CD8-positive, alpha-beta memory T cell (primary cell): ENCODE measurements around the gene MICU1. TPM values are rescaled to one million over a fixed set of nuclear protein-coding genes. Genes with fewer than 3 reads are reported as not detected.

ENCODE experiments used
- CTCF ChIA-PET: fragments of 350-600 bp; sonication (Branson Sonifier 250); formaldehyde crosslinking; loops from one replicate; lab custom pipeline; 2021; ENCODE audit warnings: antibody characterized with exemption; lab: Charles Lee
- POLR2A ChIA-PET: fragments of 350-600 bp; sonication (Branson Sonifier 250); formaldehyde crosslinking; loops from one replicate; lab custom pipeline; 2021; ENCODE audit warnings: antibody characterized with exemption; lab: Charles Lee
- DNase-seq, 5 donors: peaks; one replicate each; pipeline versions ENCODE4 v3.0.0 to v3.0.0-alpha.2; 2020 to 2022; ENCODE audit warnings: mixed read lengths in 1 of 5
- H3K27ac ChIP-seq: one replicate; pipeline ENCODE4 v1.7.0; 2013; ENCODE audit warnings: low read depth, mild to moderate bottlenecking, low read length, moderate library complexity
- H3K27me3 ChIP-seq: 2 replicates; pipeline ENCODE4 v1.7.0; 2013; ENCODE audit warnings: low read length, mild to moderate bottlenecking; ENCODE audit not compliant: insufficient read depth, poor library complexity, severe bottlenecking
- H3K36me3 ChIP-seq: 2 replicates; pipeline ENCODE4 v1.7.0; 2013; ENCODE audit warnings: mild to moderate bottlenecking, low read length, moderate library complexity; ENCODE audit not compliant: insufficient read depth
- H3K4me1 ChIP-seq: 2 replicates; pipeline ENCODE4 v1.7.0; 2013; ENCODE audit warnings: mild to moderate bottlenecking, low read length, moderate library complexity; ENCODE audit not compliant: insufficient read depth
- H3K4me3 ChIP-seq: 2 replicates; pipeline ENCODE4 v1.7.0; 2013; ENCODE audit warnings: mild to moderate bottlenecking, low read length
- H3K9me3 ChIP-seq: 2 replicates; pipeline ENCODE4 v1.7.0; 2013; ENCODE audit warnings: mild to moderate bottlenecking, low read length
- H3K27ac Mint-ChIP-seq, 8 donors: one replicate each; pipeline ENCODE4 v1.8.0; 2020 to 2021; ENCODE audit warnings: mixed read lengths in 8 of 8, mild to moderate bottlenecking in 6 of 8, inconsistent platforms in 3 of 8, moderate library complexity in 3 of 8
- H3K27me3 Mint-ChIP-seq, 2 donors: one replicate each; pipeline ENCODE4 v1.8.0; 2020 to 2021; ENCODE audit warnings: mixed read lengths in 2 of 2, mild to moderate bottlenecking in 1 of 2, moderate library complexity in 1 of 2
- H3K36me3 Mint-ChIP-seq, 3 donors: one replicate each; pipeline ENCODE4 v1.8.0; 2020 to 2021; ENCODE audit warnings: mixed read lengths in 3 of 3, inconsistent platforms in 1 of 3, mild to moderate bottlenecking in 1 of 3
- H3K4me1 Mint-ChIP-seq, 3 donors: one replicate each; pipeline ENCODE4 v1.8.0; 2020 to 2021; ENCODE audit warnings: mixed read lengths in 3 of 3, inconsistent platforms in 1 of 3, mild to moderate bottlenecking in 1 of 3
- H3K4me3 Mint-ChIP-seq, 7 donors: one replicate each; pipeline ENCODE4 v1.8.0; 2020 to 2021; ENCODE audit warnings: mixed read lengths in 7 of 7, mild to moderate bottlenecking in 6 of 7, moderate library complexity in 4 of 7, inconsistent platforms in 2 of 7
- H3K9me3 Mint-ChIP-seq, 5 donors: one replicate each; pipeline ENCODE4 v1.8.0; 2020 to 2022; ENCODE audit warnings: mixed read lengths in 5 of 5, mild to moderate bottlenecking in 3 of 5, moderate library complexity in 2 of 5, inconsistent platforms in 1 of 5
- polyA plus RNA-seq: library from polyadenylated mRNA; unstranded; fragments of 300-500 nt; fragmentation: Illumina TruSeq; gene quantifications from one replicate; pipeline ENCODE4 v1.2.3, GENCODE V29; 2021
- total RNA-seq, 2 experiments: library from RNA; stranded (reverse); gene quantifications; one replicate each; pipeline ENCODE4 v1.2.3, GENCODE V29; 2021

MICU1 gene
- total and polyA plus RNA-seq, 3 experiments from 2014 or later, result 25.3 to 27.9 (median 26.9) TPM

GRCh38 chr10:72524489-72524888, 101.4 kb downstream of the MICU1 start:
- H3K4me3 Mint-ChIP-seq, result no peak overlapping the region
- POLR2A ChIA-PET, result no interaction called here
- no peaks in the 10 kb centered on the region for H3K36me3 ChIP-seq
- no peaks in the 10 kb centered on the region for H3K27me3 ChIP-seq
- H3K27ac ChIP-seq, result no peak overlapping the region
- CTCF ChIA-PET, result no interaction called here
- peaks cover 0 to 9% (median 2%) of the 10 kb centered on the region in 3 donors for H3K36me3 Mint-ChIP-seq
- H3K4me1 ChIP-seq, result no peaks in the 10 kb centered on the region
- no peaks in the 10 kb centered on the region for H3K27me3 Mint-ChIP-seq
- no peak overlapping the region for H3K27ac Mint-ChIP-seq
- no peaks in the 10 kb centered on the region for H3K4me1 Mint-ChIP-seq
- no peak for DNase-seq
- no peak overlapping the region for H3K4me3 ChIP-seq
- no peaks in the 10 kb centered on the region for H3K9me3 ChIP-seq
- H3K9me3 Mint-ChIP-seq, result no peaks in the 10 kb centered on the region

DNA sequence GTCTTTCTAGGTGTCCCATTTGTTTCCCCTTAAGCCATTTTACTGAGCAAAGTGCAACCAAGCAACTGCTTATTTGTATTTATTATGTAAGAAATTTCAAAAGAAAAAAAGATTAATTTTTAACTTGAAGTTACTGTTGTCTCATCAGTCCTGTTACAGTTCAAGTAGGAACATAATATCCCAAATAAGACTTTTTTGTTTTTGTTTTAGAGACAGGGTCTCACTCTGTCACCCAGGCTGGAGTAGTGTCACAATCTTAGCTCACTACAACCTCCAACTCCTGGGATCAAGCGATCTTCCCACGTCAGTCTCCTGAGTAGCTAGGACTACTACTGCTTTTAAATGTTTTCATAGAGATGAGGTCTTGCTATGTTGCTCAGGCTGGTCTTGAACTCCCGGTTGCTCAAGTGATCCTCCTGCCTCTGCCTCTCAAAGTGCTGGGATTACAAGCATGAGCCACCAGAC, 101.9 kb downstream of the MICU1 start:
- H3K36me3 ChIP-seq, result no peaks in the 10 kb centered on the region
- H3K27ac ChIP-seq, result no peak overlapping the region
- Mint-ChIP-seq H3K4me3 (no peak overlapping the region), H3K9me3 (no peaks in the 10 kb centered on the region), H3K27ac (no peak overlapping the region), H3K4me1 (no peaks in the 10 kb centered on the region), H3K36me3 (peaks cover 0 to 6% (median 2%) of the 10 kb centered on the region in 3 donors), H3K27me3 (no peaks in the 10 kb centered on the region)
- H3K9me3 ChIP-seq, result no peaks in the 10 kb centered on the region
- H3K4me3 ChIP-seq, result no peak overlapping the region
- no peak for DNase-seq
- CTCF ChIA-PET, result no interaction called here
- H3K27me3 ChIP-seq, result no peaks in the 10 kb centered on the region
- POLR2A ChIA-PET, result no interaction called here
- no peaks in the 10 kb centered on the region for H3K4me1 ChIP-seq

DNA sequence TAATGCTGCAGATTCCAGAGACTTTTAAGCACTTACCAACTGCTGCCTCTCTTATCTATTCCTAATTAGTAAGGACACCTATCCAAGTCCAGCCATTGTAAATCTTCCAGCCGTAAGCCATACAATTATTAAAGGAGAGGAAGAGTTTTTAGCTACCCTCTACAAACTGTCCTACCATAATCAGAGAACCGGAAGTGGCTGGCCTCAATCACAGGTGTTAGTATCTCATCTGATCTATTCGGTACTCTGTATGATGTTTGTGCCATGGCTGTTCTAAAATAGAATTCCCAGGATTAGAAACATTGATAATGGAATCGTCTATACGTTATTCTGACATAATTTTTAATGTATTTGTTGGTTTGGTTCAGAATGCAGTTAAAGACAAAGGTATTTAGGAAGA, 102.8 kb downstream of the MICU1 start:
- no peak overlapping the region for H3K27ac ChIP-seq
- H3K36me3 ChIP-seq, result no peaks in the 10 kb centered on the region
- no peak for DNase-seq
- no peaks in the 10 kb centered on the region for H3K4me1 ChIP-seq
- no peaks in the 10 kb centered on the region for H3K9me3 ChIP-seq
- Mint-ChIP-seq H3K4me3 (no peak overlapping the region), H3K9me3 (no peaks in the 10 kb centered on the region), H3K27me3 (no peaks in the 10 kb centered on the region), H3K27ac (no peak overlapping the region), H3K4me1 (no peaks in the 10 kb centered on the region), H3K36me3 (peaks cover 0 to 7% (median 2%) of the 10 kb centered on the region in 3 donors)
- H3K4me3 ChIP-seq, result no peak overlapping the region
- no peaks in the 10 kb centered on the region for H3K27me3 ChIP-seq
- POLR2A ChIA-PET, result no interaction called here
- CTCF ChIA-PET, result no interaction called here

DNA sequence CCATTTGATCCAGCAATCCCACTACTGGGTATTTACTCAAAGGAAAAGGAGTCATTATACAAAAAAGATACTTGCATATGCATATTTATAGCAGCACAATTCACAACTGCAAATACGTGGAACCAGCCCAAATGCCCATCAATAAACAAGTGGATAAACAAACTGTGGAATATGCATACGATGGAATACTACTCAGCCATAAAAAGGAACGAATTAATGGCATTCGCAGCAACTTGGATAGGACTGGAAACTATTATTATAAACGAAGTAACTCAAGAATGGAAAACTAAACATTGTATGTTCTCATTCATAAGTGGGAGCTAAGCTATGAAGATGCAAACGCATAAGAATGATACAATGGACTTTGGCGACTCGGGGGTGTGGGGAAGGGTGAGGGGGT, 108.6 kb downstream of the MICU1 start:
- DNase-seq, result no peak
- H3K4me1 ChIP-seq, result no peaks in the 10 kb centered on the region
- H3K4me3 ChIP-seq, result no peak overlapping the region
- H3K4me3 Mint-ChIP-seq, result no peak overlapping the region
- H3K27ac ChIP-seq, result no peak overlapping the region
- H3K9me3 ChIP-seq, result no peaks in the 10 kb centered on the region
- peaks cover 4 to 23% (median 18%) of the 10 kb centered on the region in 3 donors for H3K36me3 Mint-ChIP-seq
- POLR2A ChIA-PET, result no interaction called here
- H3K36me3 ChIP-seq, result no peaks in the 10 kb centered on the region
- H3K27ac Mint-ChIP-seq, result no peak overlapping the region
- CTCF ChIA-PET, result no interaction called here
- peaks cover 4 to 21% (median 14%) of the 10 kb centered on the region in 5 donors for H3K9me3 Mint-ChIP-seq
- H3K4me1 Mint-ChIP-seq, result no peaks in the 10 kb centered on the region
- H3K27me3 ChIP-seq, result no peaks in the 10 kb centered on the region
- no peaks in the 10 kb centered on the region for H3K27me3 Mint-ChIP-seq

GRCh38 chr10:72515455-72515854, 110.4 kb downstream of the MICU1 start:
- no peaks in the 10 kb centered on the region for H3K27me3 ChIP-seq

DNA sequence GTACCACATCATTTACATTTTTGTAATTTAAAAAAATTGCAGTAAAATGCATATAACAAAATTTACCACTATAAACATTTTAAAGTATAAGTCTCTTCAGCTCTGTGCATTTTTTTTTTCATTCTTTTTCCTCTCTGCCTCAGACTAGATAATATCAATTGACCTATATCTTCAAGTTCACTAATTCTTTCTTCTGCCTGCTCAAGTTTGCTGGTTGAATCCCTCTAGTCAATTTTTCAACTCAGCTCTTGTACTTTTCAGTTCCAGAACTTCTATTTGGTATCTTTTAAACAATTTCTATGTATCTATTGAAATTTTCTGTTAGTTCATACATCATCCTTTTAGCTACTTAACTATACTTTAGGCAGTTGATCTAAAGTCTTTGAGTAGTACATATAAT, 112.0 kb downstream of the MICU1 start:
- no peak for DNase-seq
- no peak overlapping the region for H3K4me3 Mint-ChIP-seq
- Histone ChIP-seq H3K4me1 (no peaks in the 10 kb centered on the region), H3K4me3 (no peak overlapping the region), H3K27me3 (no peaks in the 10 kb centered on the region), H3K9me3 (no peaks in the 10 kb centered on the region), H3K27ac (no peak overlapping the region), H3K36me3 (no peaks in the 10 kb centered on the region)
- CTCF ChIA-PET, result no interaction called here
- no peak overlapping the region for H3K27ac Mint-ChIP-seq
- H3K4me1 Mint-ChIP-seq, result no peaks in the 10 kb centered on the region
- POLR2A ChIA-PET, result no interaction called here
- H3K36me3 Mint-ChIP-seq, result peaks cover 4 to 23% (median 14%) of the 10 kb centered on the region in 3 donors
- no peaks in the 10 kb centered on the region for H3K27me3 Mint-ChIP-seq
- peaks cover 4 to 21% (median 14%) of the 10 kb centered on the region in 5 donors for H3K9me3 Mint-ChIP-seq

More at GRCh38 chr10:72515455-72515854, 110.4 kb downstream of the MICU1 start:
- H3K4me1 Mint-ChIP-seq, result no peaks in the 10 kb centered on the region
- H3K36me3 Mint-ChIP-seq, result peaks cover 4 to 23% (median 15%) of the 10 kb centered on the region in 3 donors
- no peaks in the 10 kb centered on the region for H3K27me3 Mint-ChIP-seq
- H3K4me3 ChIP-seq, result no peak overlapping the region
- CTCF ChIA-PET, result no interaction called here
- H3K4me3 Mint-ChIP-seq, result no peak overlapping the region
- H3K4me1 ChIP-seq, result no peaks in the 10 kb centered on the region
- H3K27ac Mint-ChIP-seq, result no peak overlapping the region
- H3K9me3 Mint-ChIP-seq, result peaks cover 4 to 21% (median 14%) of the 10 kb centered on the region in 5 donors
- H3K9me3 ChIP-seq, result no peaks in the 10 kb centered on the region
- POLR2A ChIA-PET, result no interaction called here
- no peak overlapping the region for H3K27ac ChIP-seq
- no peak for DNase-seq
- no peaks in the 10 kb centered on the region for H3K36me3 ChIP-seq

DNA sequence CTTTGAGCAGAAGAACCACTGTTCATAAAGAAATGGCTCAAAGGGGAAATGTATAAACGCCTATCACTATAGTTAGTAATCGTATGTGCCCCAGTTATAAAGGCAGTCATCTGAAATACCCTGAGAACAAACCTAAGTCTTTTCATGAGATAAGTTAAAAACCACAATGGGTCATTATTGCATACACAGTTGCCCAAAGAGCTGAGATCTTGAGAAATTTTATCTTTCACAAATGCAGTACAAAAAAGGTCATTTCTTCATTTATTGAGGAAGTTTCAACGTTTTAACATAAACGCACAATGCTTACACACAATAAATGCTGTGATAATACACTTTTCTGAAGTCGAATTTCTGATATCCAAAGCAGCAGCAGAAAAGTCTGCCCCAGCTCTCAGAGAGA, 114.4 kb downstream of the MICU1 start:
- ChIA-PET POLR2A (no interaction called here), CTCF (no interaction called here)
- H3K36me3 Mint-ChIP-seq, result peaks cover 3 to 18% (median 13%) of the 10 kb centered on the region in 3 donors
- no peak for DNase-seq
- Histone ChIP-seq H3K4me1 (no peaks in the 10 kb centered on the region), H3K9me3 (no peaks in the 10 kb centered on the region), H3K27me3 (no peaks in the 10 kb centered on the region), H3K4me3 (no peak overlapping the region), H3K36me3 (no peaks in the 10 kb centered on the region), H3K27ac (no peak overlapping the region)
- H3K27me3 Mint-ChIP-seq, result no peaks in the 10 kb centered on the region
- H3K4me1 Mint-ChIP-seq, result no peaks in the 10 kb centered on the region
- H3K27ac Mint-ChIP-seq, result no peak overlapping the region
- no peak overlapping the region for H3K4me3 Mint-ChIP-seq
- H3K9me3 Mint-ChIP-seq, result peaks cover 3 to 21% (median 14%) of the 10 kb centered on the region in 5 donors

DNA sequence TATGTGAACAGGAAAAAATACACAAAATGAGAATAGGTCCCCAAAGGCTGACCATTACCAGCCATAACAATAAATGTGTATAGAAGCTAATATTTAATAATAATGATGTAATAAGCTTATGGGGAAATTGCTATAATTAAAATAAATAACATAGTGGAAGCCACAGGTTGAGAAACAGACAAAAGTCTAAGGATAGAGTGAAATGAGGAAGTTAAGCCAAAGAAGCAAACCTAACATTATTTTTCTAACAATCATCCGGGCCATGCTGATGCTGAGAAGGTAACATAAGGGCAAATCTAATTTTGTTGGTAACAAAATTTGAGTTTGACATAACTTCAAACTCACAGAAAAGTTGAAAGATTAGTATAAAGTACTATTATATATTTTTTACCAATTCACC, 115.9 kb downstream of the MICU1 start:
- no peak overlapping the region for H3K4me3 ChIP-seq
- no peak for DNase-seq
- peaks cover 3 to 14% (median 9%) of the 10 kb centered on the region in 5 donors for H3K9me3 Mint-ChIP-seq
- H3K36me3 Mint-ChIP-seq, result peaks cover 9 to 20% (median 18%) of the 10 kb centered on the region in 3 donors
- no peaks in the 10 kb centered on the region for H3K4me1 ChIP-seq
- no peaks in the 10 kb centered on the region for H3K27me3 Mint-ChIP-seq
- no peaks in the 10 kb centered on the region for H3K4me1 Mint-ChIP-seq
- H3K27ac Mint-ChIP-seq, result peak overlapping the region in 1 of 8 donors; percentile 56
- peaks cover 5% of the 10 kb centered on the region for H3K36me3 ChIP-seq
- POLR2A ChIA-PET, result no interaction called here
- H3K9me3 ChIP-seq, result no peaks in the 10 kb centered on the region
- no peak overlapping the region for H3K27ac ChIP-seq
- no peaks in the 10 kb centered on the region for H3K27me3 ChIP-seq
- no peak overlapping the region for H3K4me3 Mint-ChIP-seq
- CTCF ChIA-PET, result no interaction called here
